Left ventricle myocardium inferior (tissue), 1 donor: Measurements from ENCODE around the gene COL23A1. TPM values are rescaled to one million over a fixed set of nuclear protein-coding genes. Genes with fewer than 3 reads are reported as not detected.

Source experiments
- DNase-seq: peaks from one replicate; pipeline ENCODE4 v3.0.0-alpha.2; 2020
- H3K27ac ChIP-seq: fragments of 200-600 bp; replicated peaks from 2 replicates; pipeline ENCODE4 v1.8.0; 2021
- H3K27me3 ChIP-seq: fragments of 200-600 bp; 2 replicates; pipeline ENCODE4 v1.8.0; 2021; ENCODE audit warnings: low read depth
- H3K36me3 ChIP-seq: fragments of 200-600 bp; 2 replicates; pipeline ENCODE4 v1.8.0; 2021
- H3K4me1 ChIP-seq: fragments of 200-600 bp; 2 replicates; pipeline ENCODE4 v1.8.0; 2021
- H3K4me3 ChIP-seq: fragments of 200-600 bp; 2 replicates; pipeline ENCODE4 v1.8.0; 2021; ENCODE audit warnings: mild to moderate bottlenecking, moderate library complexity
- H3K9me3 ChIP-seq: fragments of 200-600 bp; replicated peaks from 2 replicates; pipeline ENCODE4 v1.8.0; 2021
- intact Hi-C: fragments of 100-400 bp; cut with micrococcal nuclease; formaldehyde crosslinking; loops from one replicate; pipeline ENCODE4 v1.11.0; 2022
- total RNA-seq: library from RNA; stranded (reverse); fragmentation: NEBNext Ultra II Directional; extraction: Animal tissue kit (Norgen Biotek cat#: 25700); gene quantifications from one replicate; pipeline ENCODE4 v1.2.1, GENCODE V29; 2021
- TF ChIP-seq, protein P1 (sequence below): fragments of 200-600 bp; IDR thresholded peaks from 2 replicates; pipeline ENCODE4 v1.8.0; 2021; ENCODE audit warnings: antibody characterized with exemption, mild to moderate bottlenecking, borderline replicate concordance
- donor health status: DM: no; HTN: yes; CAD: no; lungs with severe emphysema.

The COL23A1 gene
- total RNA-seq, 1 donor from 2014 or later: 27.4 TPM

DNA sequence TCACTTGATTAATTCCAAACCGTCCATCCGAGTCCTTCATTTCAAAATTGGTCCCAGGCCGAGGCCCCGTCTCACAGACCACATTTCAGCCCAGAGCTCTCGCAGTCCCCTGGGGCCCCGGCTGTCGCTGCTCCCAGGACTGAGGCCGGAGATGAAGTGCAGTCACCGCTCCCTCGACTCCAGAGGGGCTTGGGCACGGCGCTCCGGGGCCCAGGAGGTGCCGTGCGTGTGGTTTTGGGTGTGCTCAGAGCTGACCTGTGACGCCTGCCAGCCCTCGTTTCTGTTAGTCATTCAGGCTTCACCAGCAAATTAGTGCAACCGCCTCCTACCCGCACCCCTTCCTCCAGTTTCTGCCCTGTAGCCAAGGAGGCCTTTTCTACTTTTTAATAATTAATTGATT lies 308.9 kb downstream of the COL23A1 start:
- no peaks in the 10 kb centered on the region for H3K36me3 ChIP-seq
- DNase-seq: no peak
- H3K9me3 ChIP-seq: peaks cover 10% of the 10 kb centered on the region
- H3K4me3 ChIP-seq: no peak overlapping the region
- TF ChIP-seq, protein P1, sequence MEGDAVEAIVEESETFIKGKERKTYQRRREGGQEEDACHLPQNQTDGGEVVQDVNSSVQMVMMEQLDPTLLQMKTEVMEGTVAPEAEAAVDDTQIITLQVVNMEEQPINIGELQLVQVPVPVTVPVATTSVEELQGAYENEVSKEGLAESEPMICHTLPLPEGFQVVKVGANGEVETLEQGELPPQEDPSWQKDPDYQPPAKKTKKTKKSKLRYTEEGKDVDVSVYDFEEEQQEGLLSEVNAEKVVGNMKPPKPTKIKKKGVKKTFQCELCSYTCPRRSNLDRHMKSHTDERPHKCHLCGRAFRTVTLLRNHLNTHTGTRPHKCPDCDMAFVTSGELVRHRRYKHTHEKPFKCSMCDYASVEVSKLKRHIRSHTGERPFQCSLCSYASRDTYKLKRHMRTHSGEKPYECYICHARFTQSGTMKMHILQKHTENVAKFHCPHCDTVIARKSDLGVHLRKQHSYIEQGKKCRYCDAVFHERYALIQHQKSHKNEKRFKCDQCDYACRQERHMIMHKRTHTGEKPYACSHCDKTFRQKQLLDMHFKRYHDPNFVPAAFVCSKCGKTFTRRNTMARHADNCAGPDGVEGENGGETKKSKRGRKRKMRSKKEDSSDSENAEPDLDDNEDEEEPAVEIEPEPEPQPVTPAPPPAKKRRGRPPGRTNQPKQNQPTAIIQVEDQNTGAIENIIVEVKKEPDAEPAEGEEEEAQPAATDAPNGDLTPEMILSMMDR: no peak
- peaks cover 29% of the 10 kb centered on the region for H3K27me3 ChIP-seq
- intact Hi-C loops: loop anchor here (10.0 kb wide), 1 partner anchor 273 kb away; no protein-coding TSS in a partner anchor
- H3K4me1 ChIP-seq: peaks cover 20% of the 10 kb centered on the region
- H3K27ac ChIP-seq: no peak overlapping the region

DNA sequence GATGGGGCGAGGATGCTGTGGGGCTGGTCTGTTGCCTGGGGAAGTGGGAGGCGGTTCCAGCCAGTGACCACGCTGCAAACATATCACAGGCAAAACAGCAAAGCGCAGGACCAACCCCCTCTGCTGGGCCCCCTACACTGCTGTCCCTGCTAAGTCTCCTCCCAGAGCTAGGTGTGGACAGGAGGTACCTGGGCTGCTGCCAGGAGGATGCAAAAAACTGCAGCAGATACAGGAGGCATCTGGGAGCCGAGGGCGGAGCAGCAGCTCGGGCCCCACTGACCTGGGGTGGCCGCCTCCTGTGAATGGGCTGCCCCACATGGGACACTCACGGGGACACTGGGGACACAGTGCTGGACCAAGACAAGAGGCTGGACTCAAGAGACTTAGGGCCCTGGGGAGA lies 309.6 kb downstream of the COL23A1 start:
- Histone ChIP-seq H3K27ac (no peak overlapping the region), H3K4me3 (no peak overlapping the region), H3K27me3 (peaks cover 24% of the 10 kb centered on the region), H3K9me3 (peaks cover 16% of the 10 kb centered on the region), H3K36me3 (no peaks in the 10 kb centered on the region), H3K4me1 (peaks cover 19% of the 10 kb centered on the region)
- no peak for DNase-seq
- TF ChIP-seq, protein P1: no peak
- intact Hi-C loops: loop anchor here (10.0 kb wide), 1 partner anchor 274 kb away; no protein-coding TSS in a partner anchor

DNA sequence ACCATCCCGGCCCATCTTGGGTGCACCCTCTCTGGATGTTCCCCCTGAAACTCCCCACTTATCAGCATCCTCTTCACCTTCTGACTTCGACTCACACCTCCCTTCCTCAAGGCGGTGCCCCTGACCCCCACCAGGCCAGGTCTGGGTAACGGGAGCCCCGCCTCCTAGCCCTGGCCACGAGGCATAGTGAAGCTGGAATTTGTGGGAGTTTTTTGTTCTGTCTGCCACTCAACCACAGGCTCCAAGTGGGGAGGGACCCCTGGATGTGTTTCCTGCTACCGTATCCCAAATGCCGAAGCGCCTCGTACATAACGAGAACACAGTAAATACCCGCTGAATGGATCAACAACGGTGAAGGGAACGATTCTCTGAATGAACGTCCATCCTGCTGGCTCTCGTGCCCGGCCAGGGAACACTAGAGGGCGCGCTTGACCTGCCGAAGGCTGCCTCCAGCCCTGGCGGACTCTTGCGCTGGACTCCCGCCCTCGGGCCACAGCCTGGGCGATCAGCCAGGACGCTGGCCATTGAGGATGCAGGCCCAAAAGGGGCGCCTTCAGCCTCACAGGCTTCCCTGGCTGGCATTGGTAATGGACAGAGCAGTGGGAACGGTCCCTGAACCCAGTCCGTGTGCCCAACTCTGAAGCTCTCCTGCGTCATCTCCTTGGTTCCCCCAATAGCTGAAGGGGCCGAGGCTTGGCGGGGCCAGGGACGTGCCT lies 310.3 kb downstream of the COL23A1 start:
- TF ChIP-seq, protein P1: peak; percentile 93
- Histone ChIP-seq H3K4me3 (no peak overlapping the region), H3K27ac (no peak overlapping the region), H3K36me3 (no peaks in the 10 kb centered on the region), H3K9me3 (peaks cover 18% of the 10 kb centered on the region), H3K4me1 (peaks cover 11% of the 10 kb centered on the region), H3K27me3 (peaks cover 24% of the 10 kb centered on the region)
- intact Hi-C loops: loop anchor here (10.0 kb wide), 1 partner anchor 275 kb away; no protein-coding TSS in a partner anchor
- peak; percentile 87 for DNase-seq

DNA sequence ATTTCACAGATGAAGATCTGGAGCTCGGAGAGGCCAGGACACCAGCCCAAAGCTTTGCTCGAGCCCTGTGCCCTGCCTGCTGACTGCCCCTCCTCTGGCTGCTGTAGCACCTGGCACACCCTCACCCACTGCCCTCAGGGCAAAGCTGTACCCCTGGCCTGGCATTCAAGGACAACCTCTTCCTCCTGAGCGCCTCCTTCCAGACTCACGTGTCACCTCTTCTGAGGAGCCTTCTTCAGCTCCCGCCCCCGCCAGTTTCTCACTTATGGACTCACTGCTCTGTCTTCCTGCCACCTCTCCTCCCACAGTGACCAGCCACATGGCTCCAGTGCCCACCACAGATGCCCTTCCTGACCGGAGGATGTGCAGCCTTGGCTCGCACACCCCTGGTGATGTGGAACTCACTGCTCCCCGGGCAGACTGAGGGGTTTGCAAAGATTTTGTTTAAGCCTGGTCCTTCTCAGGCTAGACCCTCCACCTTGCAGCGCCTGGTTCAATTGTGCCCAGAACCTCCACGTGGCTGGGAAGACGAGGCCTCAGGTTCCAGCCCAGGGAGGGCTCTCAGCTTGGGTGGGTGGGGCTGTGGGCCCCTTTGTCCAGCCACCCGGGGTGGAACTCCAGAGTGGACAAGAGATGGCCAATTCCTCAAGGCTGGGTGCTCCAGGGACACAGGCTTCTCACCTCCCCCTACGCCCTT lies 311.0 kb downstream of the COL23A1 start:
- Histone ChIP-seq H3K4me3 (no peak overlapping the region), H3K9me3 (peaks cover 16% of the 10 kb centered on the region), H3K36me3 (no peaks in the 10 kb centered on the region), H3K27me3 (peaks cover 24% of the 10 kb centered on the region), H3K4me1 (peaks cover 8% of the 10 kb centered on the region), H3K27ac (no peak overlapping the region)
- TF ChIP-seq, protein P1: no peak
- DNase-seq: no peak
- intact Hi-C loops: no loop called here

DNA sequence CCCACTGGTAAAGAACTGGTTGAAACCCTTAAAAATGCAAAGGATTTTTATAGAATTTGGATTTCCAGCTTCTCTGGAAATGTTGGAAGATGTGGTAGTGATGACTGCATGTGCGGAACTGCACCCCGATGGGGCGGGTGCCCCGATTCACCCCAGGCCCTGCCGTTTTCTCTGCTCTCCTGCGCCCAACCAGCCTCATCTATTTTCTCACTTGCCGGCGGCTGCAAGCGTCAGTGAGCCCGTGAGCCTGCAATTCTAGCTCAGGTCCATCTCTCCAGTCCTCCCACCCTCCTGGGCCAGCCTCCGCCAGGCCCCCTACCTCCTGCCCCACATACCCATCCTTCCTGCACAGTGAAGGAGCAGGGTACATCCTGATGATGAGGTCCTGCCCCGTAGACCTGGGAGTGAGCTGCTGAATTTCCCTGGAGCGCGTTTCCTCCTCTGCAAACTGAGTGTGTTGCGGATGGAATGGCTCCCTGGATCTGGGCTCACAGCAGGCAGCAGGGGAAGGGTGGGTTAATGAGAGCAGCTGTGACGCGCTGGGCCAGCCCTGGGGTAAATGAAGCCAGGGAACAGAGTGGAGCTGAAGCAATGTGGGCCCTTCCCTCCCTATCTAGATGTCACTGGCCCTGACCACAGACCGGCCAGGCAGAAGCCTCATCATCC lies 311.7 kb downstream of the COL23A1 start:
- TF ChIP-seq, protein P1: no peak
- intact Hi-C loops: no loop called here
- H3K27ac ChIP-seq: no peak overlapping the region

More for the DNA sequence above, 311.7 kb downstream of the COL23A1 start:
- Histone ChIP-seq H3K4me1 (peaks cover 8% of the 10 kb centered on the region), H3K27me3 (peaks cover 24% of the 10 kb centered on the region), H3K9me3 (peaks cover 9% of the 10 kb centered on the region), H3K4me3 (no peak overlapping the region), H3K36me3 (no peaks in the 10 kb centered on the region)
- DNase-seq: no peak
